Small intestine (tissue), 7 donors: ENCODE results near the gene POC1A. TPM values are rescaled to one million over a fixed set of nuclear protein-coding genes. Genes with fewer than 3 reads are reported as not detected.
"Not testable (repeated sequence)": the region's sequence is repeated elsewhere in the genome, so short reads cannot be mapped to it uniquely, and the experiment has no call there.

ENCODE experiments used
- DNase-seq, 2 donors: peaks; one replicate each; pipeline versions ENCODE4 v3.0.0 to v3.0.0-alpha.2; 2013
- FAIRE-seq: peaks from 2 replicates; lab custom pipeline; 2012; peaks lifted over from hg19 to GRCh38; lab: Jason Lieb, UNC
- H3K27ac ChIP-seq, 3 donors: one replicate each; pipeline ENCODE4 v1.5.1; 2013; ENCODE audit warnings: low read length in 2 of 3, mild to moderate bottlenecking in 2 of 3, control low read depth in 1 of 3, inconsistent platforms in 1 of 3, low read depth in 1 of 3, moderate library complexity in 1 of 3
- H3K27me3 ChIP-seq, 3 donors: one replicate each; pipeline ENCODE4 v1.6.1; 2013; ENCODE audit warnings: low read length in 3 of 3, inconsistent platforms in 1 of 3; ENCODE audit not compliant: control insufficient read depth in 3 of 3, insufficient read depth in 3 of 3
- H3K36me3 ChIP-seq, 3 donors: one replicate each; pipeline ENCODE4 v1.6.1; 2013; ENCODE audit warnings: low read length in 3 of 3, inconsistent platforms in 1 of 3, low read depth in 1 of 3, mild to moderate bottlenecking in 1 of 3, moderate library complexity in 1 of 3; ENCODE audit not compliant: control insufficient read depth in 3 of 3, insufficient read depth in 2 of 3
- H3K4me1 ChIP-seq, 3 donors: one replicate each; pipeline ENCODE4 v1.6.1; 2013; ENCODE audit warnings: low read length in 2 of 3, inconsistent platforms in 1 of 3, low read depth in 1 of 3, mild to moderate bottlenecking in 1 of 3, moderate library complexity in 1 of 3; ENCODE audit not compliant: control insufficient read depth in 3 of 3, insufficient read depth in 2 of 3
- H3K4me3 ChIP-seq, 3 donors: one replicate each; pipeline ENCODE4 v1.5.1; 2013; ENCODE audit warnings: low read length in 3 of 3, control low read depth in 1 of 3, inconsistent platforms in 1 of 3, low read depth in 1 of 3, mild to moderate bottlenecking in 1 of 3, moderate library complexity in 1 of 3
- H3K9me3 ChIP-seq, 2 donors: one replicate each; pipeline ENCODE4 v1.6.1; 2013; ENCODE audit warnings: low read depth in 1 of 2, low read length in 1 of 2; ENCODE audit not compliant: control insufficient read depth in 2 of 2, insufficient read depth in 1 of 2
- WGBS, 3 donors: extraction: QIAGEN DNeasy Blood & Tissue Kit; methylation state at CpG; one replicate each; pipeline ENCODE4 v1.1.7; 2013; 5-methylcytosine and 5-hydroxymethylcytosine counted together
- polyA plus RNA-seq, 4 donors: library from polyadenylated mRNA; stranded (reverse) in 3 of 4; unstranded in 1 of 4; fragments of 200-250 nt in 3 of 4; fragments of 120-200 nt in 1 of 4; gene quantifications; one replicate each; pipeline versions ENCODE4 v1.2.1 to v1.2.3, GENCODE V29; 2013
- donor health status: healthy with polysubstance abuse.
- donor health status: control.
- donor health status: control.
- donor health status: Bipolar disorder and iron deficiency.
- donor health status: healthy.

Gene POC1A
- polyA plus RNA-seq, 4 donors, result 2.7 to 19.4 (median 4.8) TPM

DNA sequence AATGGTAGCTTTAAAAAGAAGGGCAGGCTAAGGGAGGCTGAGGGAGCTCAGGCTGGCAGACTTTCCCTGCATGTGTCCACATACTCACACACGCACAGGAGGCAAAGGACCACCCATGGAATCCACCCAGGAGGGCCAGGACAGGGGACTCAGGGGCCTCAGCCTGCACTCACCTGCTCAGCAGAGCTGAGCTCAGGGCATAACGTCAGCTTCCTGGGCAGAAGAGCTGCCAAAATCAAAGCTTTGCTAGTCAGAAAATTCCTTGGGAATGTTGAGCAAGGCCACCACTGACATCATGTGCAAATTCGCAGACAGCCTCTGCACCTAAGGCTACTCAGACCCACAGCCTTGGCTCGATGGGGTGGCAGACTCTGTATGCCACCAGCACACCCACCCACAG is 27.3 kb upstream of the POC1A start:
- FAIRE-seq, result no peak
- no peaks in the 10 kb centered on the region for H3K36me3 ChIP-seq
- DNase-seq, result no peak
- no peak overlapping the region for H3K27ac ChIP-seq
- H3K4me1 ChIP-seq, result peaks cover 0 to 8% (median 2%) of the 10 kb centered on the region in 3 donors
- 76 to 82% (median 79%) methylated on average over 4 of the region's 4 CpGs for WGBS, 3 donors
- H3K9me3 ChIP-seq, result no peaks in the 10 kb centered on the region
- H3K4me3 ChIP-seq, result no peak overlapping the region
- H3K27me3 ChIP-seq, result no peaks in the 10 kb centered on the region

DNA sequence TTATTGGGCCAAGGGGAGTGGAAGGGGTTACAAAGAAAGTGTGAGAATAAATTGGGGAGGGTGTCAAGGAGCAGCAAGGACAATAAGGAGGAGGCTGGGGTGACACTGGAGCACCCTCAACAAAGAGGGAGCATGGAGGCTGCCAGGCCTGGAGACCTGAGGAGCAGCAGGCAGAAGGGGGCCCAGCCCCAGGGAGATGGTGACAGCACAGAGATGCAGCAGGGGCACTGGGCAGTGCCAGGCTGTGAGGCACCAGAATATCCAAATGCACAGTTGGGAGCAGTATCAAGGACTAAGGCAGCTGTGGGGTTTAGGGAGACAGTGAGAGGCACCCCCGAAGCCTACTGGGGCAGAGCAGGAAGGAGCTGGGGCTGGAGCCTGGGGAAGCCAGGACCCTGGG is 24.3 kb upstream of the POC1A start:
- no peaks in the 10 kb centered on the region for H3K9me3 ChIP-seq
- H3K27me3 ChIP-seq, result no peaks in the 10 kb centered on the region
- H3K4me3 ChIP-seq, result no peak overlapping the region
- H3K4me1 ChIP-seq, result peaks cover 0 to 2% (median under 1%) of the 10 kb centered on the region in 3 donors
- whole genome bisulfite sequencing, 3 donors, result 96 to 100% (median 100%) methylated on average over 1 of the region's 1 CpG
- no peak for FAIRE-seq
- H3K27ac ChIP-seq, result no peak overlapping the region
- H3K36me3 ChIP-seq, result no peaks in the 10 kb centered on the region
- DNase-seq, result no peak

DNA sequence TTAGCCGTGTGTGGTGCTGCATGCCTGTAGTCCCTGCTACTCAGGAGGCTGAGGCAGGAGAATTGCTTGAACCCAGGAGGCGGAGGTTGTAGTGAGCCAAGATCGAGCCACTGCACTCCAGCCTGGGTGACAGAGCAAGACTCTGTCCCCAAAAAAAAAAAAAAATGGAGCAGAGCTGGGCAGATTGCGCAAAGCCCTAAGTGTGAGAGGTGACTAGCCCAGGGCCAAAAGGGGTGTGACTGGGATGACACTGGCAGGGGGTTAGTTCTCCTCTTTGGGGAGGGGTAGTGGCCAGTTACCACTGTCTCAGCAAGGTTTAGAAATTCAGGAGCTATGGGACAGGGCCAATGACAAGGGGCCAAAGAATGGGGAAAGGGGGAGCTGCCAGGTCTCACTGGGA is 23.9 kb upstream of the POC1A start:
- not testable (repeated sequence) for H3K4me1 ChIP-seq, H3K4me3 ChIP-seq, H3K27ac ChIP-seq, H3K36me3 ChIP-seq, DNase-seq, FAIRE-seq, H3K27me3 ChIP-seq, H3K9me3 ChIP-seq
- 91 to 94% (median 91%) methylated on average over 4 of the region's 4 CpGs for WGBS, 3 donors

DNA sequence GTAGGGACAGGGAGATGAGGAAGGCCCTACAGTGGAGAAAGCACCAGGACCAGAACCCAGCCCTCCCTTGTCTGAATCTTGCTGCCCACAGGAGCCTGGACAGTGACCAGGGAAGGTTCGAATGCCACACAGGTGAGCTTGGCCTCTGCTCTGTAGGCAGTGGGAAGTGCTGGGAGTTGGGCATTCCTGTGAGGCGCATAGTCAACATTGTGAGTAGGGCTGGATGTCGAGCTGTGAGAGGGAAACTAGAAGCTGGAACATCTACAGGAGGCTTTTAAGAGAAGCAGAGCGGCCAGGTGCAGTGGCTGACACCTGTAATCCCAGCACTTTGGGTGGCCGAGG is 23.4 kb upstream of the POC1A start:
- Histone ChIP-seq H3K36me3 (no peaks in the 10 kb centered on the region), H3K27ac (no peak overlapping the region), H3K9me3 (no peaks in the 10 kb centered on the region), H3K4me1 (peaks cover 0 to 2% (median 0%) of the 10 kb centered on the region in 3 donors), H3K27me3 (no peaks in the 10 kb centered on the region), H3K4me3 (no peak overlapping the region)
- DNase-seq, result no peak
- 73 to 88% (median 77%) methylated on average over 5 of the region's 5 CpGs for WGBS, 3 donors
- no peak for FAIRE-seq

DNA sequence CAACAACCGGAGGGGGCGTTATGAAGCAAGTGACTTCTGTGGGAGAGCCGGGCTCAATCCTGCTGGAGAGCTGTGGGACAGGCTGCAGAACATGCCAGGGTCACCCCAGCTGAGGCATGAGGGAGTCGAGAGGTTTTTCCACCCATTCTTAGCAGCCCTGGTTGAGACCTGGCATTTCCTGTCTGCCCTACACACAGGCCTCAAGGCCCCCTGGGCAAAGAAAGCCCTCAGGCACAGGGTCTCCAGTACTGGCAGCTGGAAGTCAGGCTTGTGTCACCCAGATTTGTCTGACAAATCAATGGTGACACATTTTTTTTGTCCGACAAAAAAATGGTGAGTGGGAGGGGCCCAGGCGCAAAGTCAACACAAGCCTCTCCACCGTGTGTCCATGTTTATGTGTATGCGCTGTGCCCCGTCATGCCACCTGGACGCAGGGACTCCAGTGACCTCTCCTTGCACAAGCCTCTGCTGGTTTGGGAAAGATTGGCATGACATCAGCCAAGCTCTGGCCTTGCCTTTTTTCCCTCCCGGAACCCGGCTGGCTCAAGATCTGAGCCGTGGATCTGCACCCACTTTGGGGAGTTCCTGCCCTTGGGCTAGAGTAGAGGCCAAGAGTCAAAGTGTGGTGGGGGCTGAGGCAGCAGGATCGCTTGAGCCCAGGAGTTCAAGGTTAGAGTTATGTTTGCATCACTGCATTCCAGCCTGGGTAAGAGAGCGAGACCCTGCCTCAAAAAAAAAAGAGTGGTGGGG is 22.9 kb upstream of the POC1A start:
- WGBS, 3 donors, result 77 to 88% (median 80%) methylated on average over 15 of the region's 15 CpGs
- no peak for DNase-seq

DNA sequence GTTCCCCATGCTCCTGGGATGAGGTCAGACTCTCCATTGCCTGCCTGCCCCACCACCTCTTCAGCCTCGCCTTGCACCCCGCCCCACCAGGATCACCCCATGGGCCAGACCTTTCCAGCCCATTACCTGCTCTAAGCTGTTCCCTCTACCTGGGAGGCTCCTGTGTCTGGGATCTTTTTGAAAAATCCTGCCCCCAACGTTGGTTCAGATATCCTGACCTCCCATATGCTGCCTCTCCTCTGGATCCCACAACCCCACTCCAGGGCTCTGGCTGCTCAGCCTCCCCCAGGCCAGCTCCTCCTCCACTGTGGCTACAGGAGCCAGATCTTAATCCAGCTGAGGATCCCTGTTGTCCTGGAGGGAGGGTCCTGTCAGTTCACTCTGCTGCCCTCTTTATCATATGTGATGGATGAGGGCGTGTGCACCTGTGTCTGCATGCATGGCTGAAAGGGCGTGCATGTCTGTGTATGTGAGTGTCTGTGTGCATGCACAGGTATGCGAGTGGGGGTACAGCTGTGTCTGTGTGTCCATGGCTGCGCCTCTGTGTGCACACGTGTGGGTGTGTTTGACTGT is 22.0 kb upstream of the POC1A start:
- 83 to 84% (median 84%) methylated on average over 8 of the region's 8 CpGs for WGBS, 3 donors
- DNase-seq, result no peak

More for the DNA sequence above, 22.9 kb upstream of the POC1A start:
- H3K27ac ChIP-seq, result no peak overlapping the region
- H3K4me1 ChIP-seq, result peaks cover 0 to 2% (median 0%) of the 10 kb centered on the region in 3 donors
- H3K4me3 ChIP-seq, result no peak overlapping the region
- no peaks in the 10 kb centered on the region for H3K36me3 ChIP-seq
- FAIRE-seq, result no peak
- no peaks in the 10 kb centered on the region for H3K9me3 ChIP-seq
- no peaks in the 10 kb centered on the region for H3K27me3 ChIP-seq

DNA sequence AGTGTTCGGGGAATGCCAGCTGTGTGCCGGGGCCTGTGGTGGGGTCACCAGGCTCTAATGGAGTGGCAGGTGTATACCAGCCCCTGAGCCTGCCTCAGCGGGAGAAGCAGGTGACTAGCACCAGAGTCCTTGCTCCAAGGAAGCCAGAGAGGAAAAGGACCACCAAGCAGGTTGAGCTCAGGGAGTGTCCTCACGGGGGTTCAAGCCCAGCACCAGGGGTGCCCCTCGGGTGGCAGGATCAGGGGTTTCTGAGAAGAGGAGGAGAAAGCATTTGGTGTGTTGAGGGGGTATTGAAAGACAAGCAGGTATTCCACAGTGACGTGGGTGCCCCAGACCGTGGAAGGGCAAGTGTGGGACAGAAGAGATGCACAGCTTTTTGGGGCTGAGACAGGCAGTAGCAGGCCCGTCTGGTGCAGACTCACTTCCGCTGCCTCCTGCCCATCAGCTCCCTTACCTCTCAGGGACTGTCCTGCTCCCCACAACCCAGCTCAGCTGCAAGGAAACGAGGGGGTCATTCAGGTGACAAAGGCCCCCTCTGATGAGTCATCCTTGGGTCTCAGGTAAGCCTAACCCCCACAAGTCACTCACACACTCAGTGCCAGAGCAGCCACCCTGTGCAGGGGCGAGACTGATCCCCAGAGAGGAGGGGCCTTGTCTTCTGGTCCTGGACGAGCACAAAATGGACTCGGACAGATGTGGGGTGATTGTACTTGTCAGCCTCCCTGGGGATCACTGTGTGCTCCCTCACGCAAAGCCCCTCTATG is 21.4 kb upstream of the POC1A start:
- Histone ChIP-seq H3K4me3 (no peak overlapping the region), H3K27ac (no peak overlapping the region), H3K27me3 (no peaks in the 10 kb centered on the region), H3K4me1 (peaks cover 0 to 8% (median 0%) of the 10 kb centered on the region in 3 donors), H3K36me3 (peaks cover 0 to 3% (median 0%) of the 10 kb centered on the region in 3 donors), H3K9me3 (no peaks in the 10 kb centered on the region)
- FAIRE-seq (no peak), DNase-seq (no peak)
- 86 to 92% (median 91%) methylated on average over 13 to 14 of the region's 14 CpGs for WGBS, 3 donors

More for the DNA sequence above, 22.0 kb upstream of the POC1A start:
- Histone ChIP-seq H3K9me3 (no peaks in the 10 kb centered on the region), H3K4me3 (no peak overlapping the region), H3K4me1 (peaks cover 0 to 8% (median 0%) of the 10 kb centered on the region in 3 donors), H3K27ac (no peak overlapping the region), H3K36me3 (no peaks in the 10 kb centered on the region), H3K27me3 (no peaks in the 10 kb centered on the region)
- FAIRE-seq, result no peak

DNA sequence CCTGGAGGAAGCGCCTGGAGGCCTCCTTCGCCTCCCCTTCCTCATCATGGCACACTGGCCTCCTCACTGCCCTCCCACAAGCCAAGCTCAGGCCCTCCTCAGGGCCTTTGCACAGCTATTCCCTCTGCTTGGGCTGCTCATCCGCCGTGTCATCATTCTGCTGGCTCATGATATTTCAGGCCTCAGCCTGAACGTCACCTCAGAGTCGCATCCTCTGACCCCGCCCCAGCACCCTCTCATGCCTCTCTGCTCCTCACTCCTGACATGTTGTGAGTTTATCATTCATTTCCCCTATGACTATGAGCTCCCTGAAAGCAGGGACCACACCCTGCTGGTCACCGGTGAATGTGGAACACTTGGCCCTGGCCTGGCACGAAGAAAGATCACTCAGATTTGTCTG is 20.7 kb upstream of the POC1A start:
- Histone ChIP-seq H3K4me1 (peaks cover 0 to 8% (median 0%) of the 10 kb centered on the region in 3 donors), H3K36me3 (peaks cover 0 to 3% (median 0%) of the 10 kb centered on the region in 3 donors), H3K27ac (no peak overlapping the region), H3K9me3 (no peaks in the 10 kb centered on the region), H3K4me3 (no peak overlapping the region), H3K27me3 (no peaks in the 10 kb centered on the region)
- DNase-seq, result no peak
- 81 to 86% (median 83%) methylated on average over 9 of the region's 9 CpGs for WGBS, 3 donors
- FAIRE-seq, result no peak
